CD14-positive monocyte (primary cell): ENCODE measurements around the gene COL4A1. TPM values are rescaled to one million over a fixed set of nuclear protein-coding genes. Genes with fewer than 3 reads are reported as not detected.

Experiments used
- DNase-seq, 3 donors: peaks; one replicate each; pipeline ENCODE4 v3.0.0-alpha.2; 2011 to 2022
- H2AFZ ChIP-seq: 2 replicates; pipeline ENCODE4 v1.6.0; 2012; ENCODE audit warnings: mild to moderate bottlenecking, low read depth, low read length, inconsistent platforms; ENCODE audit not compliant: insufficient read depth, poor library complexity, severe bottlenecking
- H3K27ac ChIP-seq, 2 donors: 1 replicate in 1 of 2; 2 replicates in 1 of 2; pipeline ENCODE4 v1.5.1; 2012 to 2013; ENCODE audit warnings: low read length in 2 of 2, control low read depth in 1 of 2, inconsistent platforms in 1 of 2, low read depth in 1 of 2, mild to moderate bottlenecking in 1 of 2
- H3K27me3 ChIP-seq, 2 donors: one replicate each; pipeline versions ENCODE4 v1.6.0 to v1.6.1; 2011 to 2013; ENCODE audit warnings: low read length in 2 of 2; ENCODE audit not compliant: control insufficient read depth in 2 of 2, insufficient read depth in 2 of 2
- H3K36me3 ChIP-seq, 2 donors: replicated peaks in 1 of 2; 1 replicate in 1 of 2; 2 replicates in 1 of 2; pipeline versions ENCODE4 v1.5.1 to v1.6.1; 2012 to 2013; ENCODE audit warnings: low read length in 2 of 2, control low read depth in 1 of 2, inconsistent platforms in 1 of 2, mild to moderate bottlenecking in 1 of 2; ENCODE audit not compliant: insufficient read depth in 2 of 2, control insufficient read depth in 1 of 2
- H3K4me1 ChIP-seq, 2 donors: 1 replicate in 1 of 2; 2 replicates in 1 of 2; pipeline versions ENCODE4 v1.5.1 to v1.6.1; 2012 to 2013; ENCODE audit warnings: low read length in 2 of 2, control low read depth in 1 of 2, inconsistent platforms in 1 of 2, mild to moderate bottlenecking in 1 of 2, moderate library complexity in 1 of 2; ENCODE audit not compliant: insufficient read depth in 2 of 2, control insufficient read depth in 1 of 2
- H3K4me2 ChIP-seq: replicated peaks from 2 replicates; pipeline ENCODE3; 2012; ENCODE audit warnings: low read length, moderate library complexity, mild to moderate bottlenecking; ENCODE audit not compliant: poor library complexity, severe bottlenecking; ENCODE audit errors: extremely low read depth
- H3K4me3 ChIP-seq, 3 experiments: fragments of 200-600 bp in 1 of 3; sonication (generic) in 1 of 3; replicated peaks in 1 of 3; 1 replicate in 2 of 3; 2 replicates in 1 of 3; pipeline ENCODE4 v1.5.1; 2011 to 2013; ENCODE audit warnings: low read length in 3 of 3, mild to moderate bottlenecking in 3 of 3, control low read depth in 2 of 3, low read depth in 2 of 3, inconsistent platforms in 1 of 3, moderate library complexity in 1 of 3
- H3K79me2 ChIP-seq: 2 replicates; pipeline ENCODE4 v1.6.0; 2012; ENCODE audit warnings: mild to moderate bottlenecking, control low read depth, inconsistent platforms, low read length, moderate library complexity; ENCODE audit not compliant: insufficient read depth
- H3K9ac ChIP-seq: 2 replicates; pipeline ENCODE4 v1.6.0; 2017; ENCODE audit warnings: low read length, mild to moderate bottlenecking; ENCODE audit not compliant: insufficient read depth, poor library complexity, severe bottlenecking
- H3K9me3 ChIP-seq, 2 donors: replicated peaks in 1 of 2; 1 replicate in 1 of 2; 2 replicates in 1 of 2; pipeline versions ENCODE4 v1.5.1 to v1.6.1; 2012 to 2013; ENCODE audit warnings: low read length in 2 of 2, control low read depth in 1 of 2; ENCODE audit not compliant: control insufficient read depth in 1 of 2, insufficient read depth in 1 of 2
- H4K20me1 ChIP-seq: 2 replicates; pipeline ENCODE4 v1.6.0; 2012; ENCODE audit warnings: mild to moderate bottlenecking, low read length, control low read depth, moderate library complexity; ENCODE audit not compliant: insufficient read depth
- H3K27ac Mint-ChIP-seq, 7 donors: one replicate each; pipeline ENCODE4 v1.8.0; 2020; ENCODE audit warnings: mild to moderate bottlenecking in 7 of 7, mixed read lengths in 7 of 7, moderate library complexity in 6 of 7, inconsistent platforms in 2 of 7
- H3K27me3 Mint-ChIP-seq, 3 donors: one replicate each; pipeline ENCODE4 v1.8.0; 2021 to 2022; ENCODE audit warnings: low read depth in 3 of 3, mild to moderate bottlenecking in 3 of 3, mixed read lengths in 3 of 3, moderate library complexity in 3 of 3, inconsistent platforms in 1 of 3
- H3K36me3 Mint-ChIP-seq, 2 donors: one replicate each; pipeline ENCODE4 v1.8.0; 2020; ENCODE audit warnings: mixed read lengths in 2 of 2, inconsistent platforms in 1 of 2, mild to moderate bottlenecking in 1 of 2
- H3K4me1 Mint-ChIP-seq: one replicate; pipeline ENCODE4 v1.8.0; 2020; ENCODE audit warnings: mild to moderate bottlenecking, mixed read lengths
- H3K4me3 Mint-ChIP-seq, 2 donors: one replicate each; pipeline ENCODE4 v1.8.0; 2020; ENCODE audit warnings: mild to moderate bottlenecking in 2 of 2, mixed read lengths in 2 of 2, moderate library complexity in 1 of 2
- H3K9me3 Mint-ChIP-seq, 7 donors: one replicate each; pipeline ENCODE4 v1.8.0; 2020 to 2022; ENCODE audit warnings: mixed read lengths in 7 of 7, mild to moderate bottlenecking in 6 of 7, moderate library complexity in 6 of 7, inconsistent platforms in 2 of 7
- WGBS: methylation state at CpG from one replicate; pipeline ENCODE4 v1.1.5; 2013; ENCODE audit warnings: missing lambda C conversion rate; ENCODE audit not compliant: insufficient coverage; 5-methylcytosine and 5-hydroxymethylcytosine counted together
- intact Hi-C, 2 donors: fragments of 100-400 bp; cut with micrococcal nuclease; formaldehyde crosslinking; loops; one replicate each; pipeline versions ENCODE4 v1.15.0 to v1.15.1; 2023
- polyA minus RNA-seq: library from RNA; depleted of rRNA, polyadenylated mRNA; stranded (reverse); fragments of >200 nt; gene quantifications from 2 replicates; pipeline ENCODE4 v1.2.3, GENCODE V29; 2012
- polyA plus RNA-seq, 3 donors: library from polyadenylated mRNA; depleted of rRNA in 1 of 3; unstranded in 2 of 3; stranded (reverse) in 1 of 3; fragments of 300-500 nt in 2 of 3; fragments of >200 nt in 1 of 3; fragmentation: Illumina TruSeq in 2 of 3; gene quantifications; 1 replicate in 2 of 3; 2 replicates in 1 of 3; pipeline ENCODE4 v1.2.3, GENCODE V29; 2012 to 2021
- total RNA-seq, 12 experiments: library from RNA in 1 of 12; stranded (reverse) in 1 of 12; fragments of 120-200 nt in 1 of 12; gene quantifications; one replicate each; pipeline ENCODE4 v1.2.4 and lab custom pipeline; 2013 to 2026; ENCODE audit warnings: mixed read lengths in 6 of 12, inconsistent platforms in 1 of 12
- TF ChIP-seq, protein P1 (sequence below): fragments of 200-600 bp; IDR thresholded peaks from one replicate; pipeline ENCODE4 v1.8.0; 2022; ENCODE audit warnings: antibody characterized with exemption, mild to moderate bottlenecking

COL4A1 gene
- total RNA-seq (2013), result 1.4 TPM
- polyA plus RNA-seq (under 1 TPM in 2 of 3 donors, not detected in 1; 0.16 to 0.25 TPM), polyA minus RNA-seq (0.08 and 1.1 TPM in 2 replicates), total RNA-seq (lab: John Stamatoyannopoulos, UW) (0.41 to 3.6 (median 1.2) reads per million in 11 experiments)

DNA sequence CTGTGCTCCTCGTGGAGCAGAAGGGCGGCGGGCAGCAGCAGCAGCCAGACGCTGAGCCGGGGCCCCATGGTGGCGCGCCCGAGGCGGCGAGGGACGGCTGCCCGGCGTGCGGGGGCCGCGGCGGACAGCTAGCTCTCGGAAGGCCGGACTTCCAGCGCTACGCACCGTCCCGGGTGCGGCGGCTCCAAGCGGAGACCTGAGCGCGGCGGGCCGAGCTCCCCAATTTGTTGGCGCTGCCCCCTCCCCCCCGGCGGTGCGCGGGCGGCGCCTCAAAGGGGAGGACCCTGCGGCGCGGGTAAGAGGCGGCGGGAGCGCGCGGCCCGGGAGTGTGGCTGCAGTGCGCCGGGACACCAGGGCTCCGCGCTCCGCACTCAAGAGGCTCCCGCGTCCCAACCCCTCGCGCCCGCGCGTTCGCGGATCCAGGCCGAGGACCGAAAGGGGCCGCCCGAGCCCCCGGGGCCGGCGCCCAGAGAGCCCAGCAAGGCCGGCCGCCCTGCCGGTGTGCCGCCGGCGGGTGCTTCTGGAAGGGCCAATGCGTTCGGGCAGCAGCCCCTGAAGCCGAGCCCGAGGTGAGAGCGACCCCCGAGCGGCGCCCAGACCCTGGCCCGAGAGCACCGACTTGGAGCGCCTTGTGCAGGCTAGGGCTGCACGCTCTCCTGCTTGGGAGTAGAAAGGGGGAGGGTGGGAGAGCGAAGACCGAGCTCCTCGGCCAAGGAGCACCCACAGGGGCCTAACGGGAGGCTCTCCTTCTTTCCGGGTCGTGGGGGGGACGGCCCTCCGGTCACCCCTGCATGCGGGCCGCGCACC lies at the start of gene COL4A1, which contains the start of gene COL4A2:
TSS of gene COL4A1 (minus strand) at position 198 of the 807 bp plus-strand sequence. CDS start at position 68, 130 bp downstream.
TSS of gene COL4A2 (plus strand) at position 325 of the 807 bp plus-strand sequence. CDS start 620 bp downstream, outside the sequence.
- intact Hi-C loops, result no loop called here
- WGBS, result under 1% methylated on average over 96 of the region's 96 CpGs

DNA sequence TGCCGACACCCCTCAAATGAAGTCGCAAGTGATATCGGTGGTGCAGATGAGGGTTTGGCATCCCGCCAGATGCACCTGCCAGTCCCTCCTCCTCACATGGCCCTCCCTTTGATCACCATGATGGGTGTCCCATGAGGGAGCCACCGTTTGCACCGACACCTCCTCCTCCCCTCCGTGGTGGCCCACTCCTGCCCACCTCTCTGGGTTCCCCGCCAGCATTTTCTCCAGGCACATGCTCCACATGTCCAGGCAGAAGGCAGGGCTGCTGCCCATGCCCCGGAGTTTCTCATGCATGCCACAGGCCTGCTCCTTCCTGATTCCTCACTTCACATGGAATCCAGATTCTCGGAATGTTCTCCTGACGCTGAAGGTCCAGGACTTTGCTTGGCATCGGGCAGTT lies 49.4 kb upstream of the COL4A1 start:
- no peak overlapping the region for H3K27ac Mint-ChIP-seq
- WGBS, result 85% methylated on average over 12 of the region's 12 CpGs

More for the DNA sequence above, at the start of gene COL4A1, which contains the start of gene COL4A2:
- H4K20me1 ChIP-seq, result no peaks in the 10 kb centered on the region
- H3K9me3 ChIP-seq, result peaks cover 0 to 3% of the 10 kb centered on the region in 2 donors
- Mint-ChIP-seq H3K4me1 (no peaks in the 10 kb centered on the region), H3K9me3 (peaks cover 0 to 6% (median 3%) of the 10 kb centered on the region in 7 donors), H3K36me3 (no peaks in the 10 kb centered on the region), H3K27me3 (peaks cover 68 to 89% (median 83%) of the 10 kb centered on the region in 3 donors), H3K27ac (no peak within 1 kb of the TSS), H3K4me3 (peak within 1 kb of the TSS in 1 of 2 donors; percentile 86)
- no peak within 1 kb of the TSS for H3K9ac ChIP-seq
- H3K27ac ChIP-seq, result no peak within 1 kb of the TSS
- H2AFZ ChIP-seq, result no peak within 1 kb of the TSS
- H3K4me2 ChIP-seq, result no peak within 1 kb of the TSS
- no peaks in the 10 kb centered on the region for H3K4me1 ChIP-seq
- no peak within 1 kb of the TSS for H3K4me3 ChIP-seq
- peaks cover 55 to 90% of the 10 kb centered on the region in 2 donors for H3K27me3 ChIP-seq
- DNase-seq, result no peak
- TF ChIP-seq, protein P1, sequence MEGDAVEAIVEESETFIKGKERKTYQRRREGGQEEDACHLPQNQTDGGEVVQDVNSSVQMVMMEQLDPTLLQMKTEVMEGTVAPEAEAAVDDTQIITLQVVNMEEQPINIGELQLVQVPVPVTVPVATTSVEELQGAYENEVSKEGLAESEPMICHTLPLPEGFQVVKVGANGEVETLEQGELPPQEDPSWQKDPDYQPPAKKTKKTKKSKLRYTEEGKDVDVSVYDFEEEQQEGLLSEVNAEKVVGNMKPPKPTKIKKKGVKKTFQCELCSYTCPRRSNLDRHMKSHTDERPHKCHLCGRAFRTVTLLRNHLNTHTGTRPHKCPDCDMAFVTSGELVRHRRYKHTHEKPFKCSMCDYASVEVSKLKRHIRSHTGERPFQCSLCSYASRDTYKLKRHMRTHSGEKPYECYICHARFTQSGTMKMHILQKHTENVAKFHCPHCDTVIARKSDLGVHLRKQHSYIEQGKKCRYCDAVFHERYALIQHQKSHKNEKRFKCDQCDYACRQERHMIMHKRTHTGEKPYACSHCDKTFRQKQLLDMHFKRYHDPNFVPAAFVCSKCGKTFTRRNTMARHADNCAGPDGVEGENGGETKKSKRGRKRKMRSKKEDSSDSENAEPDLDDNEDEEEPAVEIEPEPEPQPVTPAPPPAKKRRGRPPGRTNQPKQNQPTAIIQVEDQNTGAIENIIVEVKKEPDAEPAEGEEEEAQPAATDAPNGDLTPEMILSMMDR, result no peak
- H3K36me3 ChIP-seq, result no peaks in the 10 kb centered on the region
- no peaks in the 10 kb centered on the region for H3K79me2 ChIP-seq

More for the DNA sequence above, 49.4 kb upstream of the COL4A1 start:
- no peak overlapping the region for H3K4me2 ChIP-seq
- H3K27ac ChIP-seq, result no peak overlapping the region
- H2AFZ ChIP-seq, result no peak overlapping the region
- H3K4me3 ChIP-seq, result no peak overlapping the region
- Mint-ChIP-seq H3K36me3 (no peaks in the 10 kb centered on the region), H3K4me3 (no peak overlapping the region), H3K9me3 (peaks cover 0 to 4% (median 0%) of the 10 kb centered on the region in 7 donors), H3K4me1 (no peaks in the 10 kb centered on the region), H3K27me3 (peaks cover 4 to 13% (median 12%) of the 10 kb centered on the region in 3 donors)
- H3K4me1 ChIP-seq, result no peaks in the 10 kb centered on the region
- H3K36me3 ChIP-seq, result no peaks in the 10 kb centered on the region
- no peak overlapping the region for H3K9ac ChIP-seq
- H3K79me2 ChIP-seq, result no peaks in the 10 kb centered on the region
- no peaks in the 10 kb centered on the region for H4K20me1 ChIP-seq
- TF ChIP-seq, protein P1, result no peak
- intact Hi-C loops, result no loop called here
- no peaks in the 10 kb centered on the region for H3K9me3 ChIP-seq
- no peaks in the 10 kb centered on the region for H3K27me3 ChIP-seq
- DNase-seq, result no peak
